NCI-H82 treated with DMSO at 0.1 percent for 48 hours (cell line): ENCODE data around the gene INF2.
"Not testable (repeated sequence)": the region's sequence is repeated elsewhere in the genome, so short reads cannot be mapped to it uniquely, and the experiment has no call there.

Source experiments
- DNase-seq: peaks from one replicate; lab custom pipeline; 2025; ENCODE audit not compliant: unreplicated experiment; lab: John Stamatoyannopoulos, UW

INF2 gene

DNA sequence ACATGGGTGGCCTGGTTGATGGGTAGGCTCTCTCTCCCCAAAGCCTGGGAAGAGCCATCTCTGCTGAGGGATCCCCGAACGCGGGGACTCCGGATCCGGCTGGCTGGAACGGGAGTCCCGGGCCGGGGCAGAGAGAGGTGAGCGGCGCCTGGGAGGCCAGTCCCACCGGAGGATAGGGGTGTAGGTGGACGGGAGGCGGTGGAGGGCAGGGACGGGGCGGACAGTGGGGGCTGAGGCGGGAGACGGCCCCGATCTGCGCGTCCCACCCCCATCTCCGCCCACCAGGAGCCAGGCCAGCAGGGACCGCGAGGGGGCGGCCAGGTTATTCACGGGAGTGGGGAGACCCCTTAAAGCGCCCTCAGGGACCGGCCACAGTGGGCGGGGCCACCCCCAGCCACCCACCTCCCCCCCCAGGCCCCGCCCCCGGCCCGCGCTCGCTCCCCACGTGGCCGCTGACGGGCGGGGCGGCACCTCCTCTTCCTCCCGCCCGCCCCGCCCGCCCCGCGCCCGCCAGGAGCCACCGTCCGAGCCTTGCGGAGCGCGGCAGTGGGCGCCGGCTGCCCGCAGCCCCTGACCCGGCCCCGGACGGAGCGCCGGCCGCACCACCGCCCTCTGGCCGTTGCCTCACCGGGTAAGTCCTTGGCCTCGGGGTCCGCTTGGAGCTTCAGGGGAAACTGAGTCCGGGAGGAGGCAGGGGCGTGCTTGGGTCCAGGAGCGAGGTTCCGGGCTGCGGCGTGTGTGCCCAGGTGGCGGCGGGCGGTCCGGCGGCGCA is at the start of gene INF2:
Gene INF2 (plus strand): TSS at position 510 of the 772 bp plus-strand sequence. CDS start 11,748 bp downstream, outside the sequence.
- DNase-seq = no peak

GRCh38 chr14:104639885-104640548 is 49.4 kb upstream of the INF2 start:
- peak; percentile 33 for DNase-seq

DNA sequence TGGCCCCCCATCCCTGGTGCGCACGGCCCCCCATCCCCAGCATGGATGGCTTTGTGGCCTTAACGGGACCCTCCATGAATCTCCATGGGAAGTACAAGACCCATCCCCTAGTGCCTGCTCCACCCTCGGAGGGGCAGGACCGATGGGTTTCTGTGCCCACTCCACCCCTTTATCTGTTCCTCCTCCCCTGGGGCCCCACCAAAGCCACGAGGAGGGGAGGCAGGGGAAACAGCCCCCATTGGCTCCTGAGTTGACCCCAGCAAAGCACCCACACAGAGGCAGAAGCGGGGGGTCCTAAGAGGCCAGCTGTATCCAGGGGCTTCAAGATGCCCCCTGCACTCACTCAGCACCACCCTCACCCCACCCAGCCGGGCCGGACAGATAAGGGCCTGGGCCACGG is 48.7 kb upstream of the INF2 start:
- no peak for DNase-seq

DNA sequence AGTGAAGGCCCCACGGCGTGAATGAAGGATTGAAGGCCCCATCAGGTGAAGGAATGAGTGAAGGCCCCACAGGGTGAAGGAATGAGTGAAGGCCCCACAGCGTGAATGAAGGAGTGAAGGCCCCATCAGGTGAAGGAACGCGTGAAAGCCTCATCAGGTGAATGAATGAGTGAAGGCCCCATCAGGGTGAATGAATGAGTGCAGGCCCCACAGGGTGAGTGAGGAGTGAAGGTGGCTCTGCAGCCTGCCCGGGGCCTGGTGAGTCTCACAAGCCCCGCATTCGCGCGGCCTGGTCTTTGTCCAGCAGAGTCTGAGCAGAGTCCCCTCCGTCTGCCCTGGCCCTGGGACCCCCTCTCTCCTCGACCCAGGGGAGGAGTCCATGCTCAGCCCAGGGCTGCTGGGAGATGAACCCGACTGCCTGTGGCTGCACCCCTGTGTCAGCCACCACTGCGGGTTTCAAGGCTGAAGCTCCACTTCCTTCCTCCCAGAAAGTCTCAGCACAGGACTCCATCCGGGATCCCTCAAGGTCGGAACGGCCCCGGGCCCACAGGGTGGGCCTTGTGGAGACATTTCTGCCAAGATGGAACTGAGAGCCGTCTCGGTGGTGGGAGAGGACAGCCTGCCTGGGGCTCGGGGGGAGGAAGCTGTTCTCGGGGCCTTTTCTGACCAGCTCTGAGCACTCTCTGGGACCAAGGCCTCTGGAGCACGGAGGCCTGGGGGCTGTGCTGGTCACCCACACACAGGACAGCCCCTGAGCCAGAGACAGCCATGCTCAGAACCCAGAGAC is 47.5 kb upstream of the INF2 start:
- no peak for DNase-seq

- DNase-seq = no peak
Observed at GRCh38 chr14:104642540-104642868, 46.9 kb upstream of the INF2 start.

DNA sequence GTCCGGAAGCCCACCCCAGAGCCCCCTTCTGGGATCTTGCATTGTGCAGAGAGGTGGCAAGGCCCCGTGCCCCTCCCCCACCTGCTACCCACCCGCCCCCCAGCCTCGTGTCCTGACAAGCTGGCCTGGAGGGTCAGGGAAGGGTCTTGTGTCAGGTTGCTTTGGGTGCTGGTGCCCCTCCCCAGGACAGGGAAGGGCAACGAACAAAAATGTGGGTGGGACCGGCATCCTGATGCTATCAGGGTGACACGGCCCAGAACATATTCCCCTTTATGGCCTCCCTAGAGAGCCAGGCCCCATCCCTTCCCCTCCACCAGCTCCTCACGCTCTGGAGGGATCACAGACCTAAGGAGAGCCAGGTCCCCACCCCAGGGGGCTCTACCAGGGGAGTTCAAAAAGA is 46.1 kb upstream of the INF2 start:
- DNase-seq = no peak

DNA sequence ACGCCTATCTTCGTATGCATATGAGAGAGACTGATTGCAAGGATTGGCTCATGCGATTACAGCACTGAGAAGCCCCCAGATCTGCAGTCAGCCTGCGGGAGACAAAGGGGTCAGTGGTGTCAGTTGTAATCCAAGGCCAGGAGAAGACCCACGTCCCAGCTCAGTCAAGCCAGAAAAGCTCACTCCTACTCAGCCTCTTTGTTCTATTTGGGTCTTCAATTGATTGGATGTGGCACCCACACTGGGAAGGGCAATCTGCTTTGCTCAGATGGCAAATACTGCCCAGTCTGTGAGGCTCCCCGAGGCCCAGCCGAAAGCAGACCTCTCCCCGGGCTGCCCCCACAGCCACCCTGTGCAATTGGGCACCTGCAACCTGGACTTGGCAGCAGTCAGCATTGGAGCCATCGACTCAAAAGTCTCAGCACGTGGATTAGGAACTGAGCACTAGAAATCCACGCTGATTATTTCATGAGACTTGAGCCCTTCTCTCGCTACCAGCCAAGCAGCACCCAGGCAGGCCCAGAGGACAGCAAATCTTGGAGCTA is 45.3 kb upstream of the INF2 start:
- DNase-seq = no peak

DNA sequence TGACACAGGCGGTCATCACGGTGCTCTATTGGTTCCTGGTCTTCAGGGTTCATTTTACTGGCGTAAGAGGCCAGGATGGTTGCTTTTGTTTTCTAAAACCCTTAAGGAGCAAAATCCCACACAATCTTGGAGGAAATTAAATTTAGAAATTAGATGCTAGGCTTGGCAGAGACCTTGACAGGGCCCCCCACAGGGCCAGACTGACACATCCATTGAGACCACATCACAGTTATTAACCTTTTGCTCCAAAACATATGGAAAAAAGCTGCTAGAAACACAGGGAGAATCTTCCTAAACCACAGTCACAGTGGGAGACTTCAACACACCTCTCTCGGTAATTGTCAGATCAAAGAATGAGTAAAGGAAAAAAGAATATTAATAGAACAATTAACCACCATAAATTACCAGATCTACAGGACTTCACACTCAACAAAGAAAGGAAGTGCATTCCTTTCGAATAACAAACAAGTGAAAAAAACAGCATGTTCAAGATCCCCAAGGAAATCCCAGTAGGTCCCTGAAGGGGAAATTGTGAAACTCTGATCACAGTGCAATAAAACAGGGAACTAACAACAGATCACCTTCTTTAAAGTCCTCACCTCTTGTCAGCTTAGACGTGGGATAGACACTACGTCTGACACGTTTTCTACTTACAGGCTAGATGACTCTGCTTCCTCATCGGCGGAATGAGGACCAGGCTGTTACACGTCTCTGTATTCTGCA is 44.6 kb upstream of the INF2 start:
- no peak for DNase-seq

DNA sequence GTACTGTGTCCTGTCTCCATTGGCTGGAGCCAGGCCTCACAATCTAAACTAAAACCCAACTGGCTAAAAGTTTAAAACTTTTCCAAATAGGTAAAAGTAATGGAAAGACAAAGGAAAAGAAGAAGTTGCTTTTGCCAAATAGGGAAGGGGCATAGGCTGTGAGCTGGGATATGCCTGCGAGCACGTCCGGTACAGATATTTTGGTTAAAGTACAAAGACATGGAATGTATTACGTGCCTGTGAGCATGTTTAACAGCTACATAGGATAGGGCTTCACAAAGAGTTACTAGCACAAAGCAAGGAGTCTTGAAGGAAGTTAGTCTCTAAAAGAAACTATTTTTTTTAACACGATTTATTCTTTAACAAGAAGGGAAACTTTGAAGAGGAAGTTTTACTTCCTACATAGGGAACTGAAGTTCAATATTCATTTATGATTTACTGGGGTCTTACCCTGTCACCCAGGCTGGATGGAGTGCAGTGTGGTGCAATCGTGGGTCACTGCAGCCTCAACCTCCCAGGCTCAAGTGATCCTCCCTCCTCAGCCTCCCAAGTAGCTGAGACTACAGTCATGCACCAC is 41.9 kb upstream of the INF2 start:
- DNase-seq = no peak

GRCh38 chr14:104650057-104650980 is 39.1 kb upstream of the INF2 start:
- no peak for DNase-seq

- DNase-seq = no peak
Observed at GRCh38 chr14:104650981-104651875, 38.2 kb upstream of the INF2 start.

- no peak for DNase-seq
Observed at GRCh38 chr14:104651876-104652260, 37.5 kb upstream of the INF2 start.

DNA sequence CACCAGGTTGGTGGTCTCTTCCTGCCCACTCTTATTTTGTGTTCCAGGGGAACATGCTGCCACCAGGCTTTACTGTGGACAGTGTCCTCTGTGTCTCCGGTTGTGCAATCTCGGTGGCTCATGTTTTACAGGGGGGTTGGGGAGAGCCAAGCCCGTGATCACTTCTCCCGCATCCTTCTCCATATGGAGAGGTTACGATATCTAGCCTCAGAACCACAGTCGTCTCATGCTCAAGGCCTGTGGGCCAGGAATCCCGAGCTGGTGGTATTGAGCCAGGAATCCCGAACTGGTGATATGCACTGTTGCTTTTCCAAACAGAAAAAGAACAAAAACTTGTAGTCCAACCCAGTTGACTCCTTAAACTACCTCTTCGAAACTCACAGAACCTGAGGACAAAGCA is 37.0 kb upstream of the INF2 start:
- DNase-seq = no peak

DNA sequence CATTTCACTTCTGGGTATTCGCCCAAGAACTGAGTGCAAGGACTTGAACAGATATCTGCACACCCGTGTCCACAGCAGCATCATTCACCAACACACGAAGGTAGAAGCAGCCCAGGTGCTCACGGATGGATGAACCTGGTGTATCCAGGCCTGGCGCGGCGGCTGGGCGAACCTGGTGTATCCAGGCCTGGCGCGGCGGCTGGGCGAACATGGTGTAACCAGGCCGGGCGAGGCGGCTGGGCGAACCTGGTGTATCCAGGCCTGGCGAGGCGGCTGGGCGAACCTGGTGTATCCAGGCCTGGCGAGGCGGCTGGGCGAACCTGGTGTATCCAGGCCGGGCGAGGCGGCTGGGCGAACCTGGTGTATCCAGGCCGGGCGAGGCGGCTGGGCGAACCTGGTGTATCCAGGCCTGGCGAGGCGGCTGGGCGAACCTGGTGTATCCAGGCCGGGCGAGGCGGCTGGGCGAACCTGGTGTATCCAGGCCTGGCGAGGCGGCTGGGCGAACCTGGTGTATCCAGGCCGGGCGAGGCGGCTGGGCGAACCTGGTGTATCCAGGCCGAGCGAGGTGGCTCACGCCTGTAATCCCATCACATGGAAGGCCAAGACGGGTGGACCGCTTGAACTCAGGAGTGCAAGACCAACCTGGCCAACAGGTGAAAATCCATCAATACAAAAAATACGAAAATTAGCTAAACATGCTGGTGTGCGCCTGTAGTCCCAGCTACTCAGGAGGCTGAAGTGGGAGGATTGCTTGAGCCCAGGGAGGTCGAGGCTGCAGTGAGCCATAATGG is 36.1 kb upstream of the INF2 start:
- not testable (repeated sequence) for DNase-seq

GRCh38 chr14:104654119-104654518 is 35.3 kb upstream of the INF2 start:
- DNase-seq = no peak

DNA sequence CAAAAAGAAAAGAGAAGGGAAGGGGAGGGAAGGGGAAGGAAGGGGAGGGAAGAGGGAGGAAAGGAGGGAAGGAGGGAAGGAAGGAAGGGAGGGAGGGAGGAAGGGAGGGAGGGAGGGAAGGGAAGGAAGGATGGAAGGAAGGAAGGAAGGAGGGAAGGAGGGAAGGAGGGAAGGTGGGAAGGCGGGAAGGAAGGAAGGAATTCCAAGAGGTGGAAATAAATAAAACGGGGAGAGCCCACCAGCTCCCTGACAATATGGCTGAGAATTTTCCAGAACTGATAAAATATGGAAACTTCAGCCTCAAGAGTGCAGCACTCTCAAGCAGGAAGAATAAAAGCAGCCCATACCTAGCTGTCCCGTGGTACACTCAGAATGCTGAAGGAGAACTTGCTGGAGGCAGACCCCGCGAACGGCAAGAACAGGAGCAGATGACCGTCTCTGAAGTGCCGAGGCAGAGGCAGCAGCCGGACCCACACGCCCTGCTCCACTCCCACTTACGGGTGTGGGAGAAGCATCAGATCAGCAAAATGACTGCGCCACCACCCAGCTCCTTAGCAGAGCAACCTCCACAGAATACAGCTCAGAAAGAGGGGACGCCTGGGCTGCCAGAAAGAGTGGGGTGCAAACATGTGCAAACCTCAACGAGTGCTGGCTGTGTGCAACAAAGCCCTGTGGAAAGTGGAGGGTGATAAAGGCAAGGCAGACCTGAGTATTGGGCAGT is 34.1 kb upstream of the INF2 start:
- no peak for DNase-seq

DNA sequence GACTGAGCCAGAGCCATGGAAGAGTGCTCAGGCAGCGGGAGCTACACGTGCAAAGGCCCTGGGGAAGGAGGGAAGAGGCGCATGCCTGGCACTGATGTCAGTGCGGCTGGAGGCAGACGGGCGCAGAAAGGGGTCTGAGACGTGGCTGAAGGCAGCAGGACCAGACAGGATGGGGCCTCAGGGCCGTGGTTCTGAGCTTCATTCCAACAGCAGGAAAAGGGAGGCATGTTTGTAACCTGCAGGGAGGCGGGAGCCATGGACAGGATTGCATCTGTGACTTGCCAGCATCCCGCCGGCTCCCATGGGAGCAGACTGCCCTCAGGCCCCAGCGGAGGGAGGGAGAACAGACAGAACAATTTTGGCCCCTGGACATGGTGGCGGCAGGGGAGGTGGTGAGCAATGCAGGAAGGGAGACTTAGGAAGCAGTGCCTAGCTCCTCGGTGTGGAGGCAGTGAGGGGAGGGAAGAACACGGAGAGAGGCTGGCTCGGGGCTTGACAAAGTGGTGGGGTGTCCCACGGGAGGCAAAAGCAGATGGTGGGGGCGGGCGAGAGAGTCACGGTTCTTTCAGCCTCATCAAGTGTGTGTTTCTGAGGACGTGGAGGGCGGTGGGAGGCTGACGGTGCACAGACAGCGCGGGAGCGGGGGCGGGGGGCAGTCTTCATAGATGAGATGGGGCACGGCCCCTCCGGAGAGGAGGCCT is 33.3 kb upstream of the INF2 start:
- no peak for DNase-seq
